OCI-LY1 (cell line): ENCODE results near the gene PRMT9.

Experiments used
- H2AFZ ChIP-seq: fragments of 200-600 bp; sonication (generic), shearing (Covaris generic); 2 replicates; pipeline ENCODE4 v1.6.0; 2014; ENCODE audit warnings: antibody characterized with exemption, mild to moderate bottlenecking, low read length
- H3F3A ChIP-seq: fragments of 200-600 bp; sonication (generic), shearing (Covaris generic); 2 replicates; pipeline ENCODE4 v1.6.0; 2014; ENCODE audit warnings: mild to moderate bottlenecking, antibody characterized with exemption, low read length, moderate library complexity; ENCODE audit not compliant: insufficient read depth
- H3K27ac ChIP-seq: fragments of 200-600 bp; sonication (generic); 2 replicates; pipeline ENCODE4 v1.5.1; 2014; ENCODE audit warnings: low read length, mixed run types, mild to moderate bottlenecking, low read depth; ENCODE audit not compliant: poor library complexity, severe bottlenecking
- H3K27me3 ChIP-seq: fragments of 200-600 bp; sonication (generic); 2 replicates; pipeline ENCODE4 v1.6.0; 2014; ENCODE audit warnings: antibody characterized with exemption, mild to moderate bottlenecking, low read length, moderate library complexity; ENCODE audit not compliant: insufficient read depth
- H3K36me3 ChIP-seq: fragments of 200-600 bp; sonication (generic); 2 replicates; pipeline ENCODE4 v1.6.1; 2014; ENCODE audit warnings: mild to moderate bottlenecking, antibody characterized with exemption, low read length, moderate library complexity, mixed read lengths; ENCODE audit not compliant: insufficient read depth
- H3K4me1 ChIP-seq: fragments of 200-600 bp; sonication (generic); 2 replicates; pipeline ENCODE4 v1.5.1; 2014; ENCODE audit warnings: mild to moderate bottlenecking, low read length, moderate library complexity; ENCODE audit not compliant: insufficient read depth, severe bottlenecking
- H3K4me2 ChIP-seq: fragments of 200-600 bp; sonication (generic), shearing (Covaris generic); 2 replicates; pipeline ENCODE4 v1.6.1; 2014; ENCODE audit warnings: low read length
- H3K4me3 ChIP-seq: fragments of 200-600 bp; sonication (generic); 2 replicates; pipeline ENCODE4 v1.5.1; 2014; ENCODE audit warnings: low read length, low read depth, mild to moderate bottlenecking, mixed read lengths; ENCODE audit not compliant: poor library complexity, severe bottlenecking
- H3K79me2 ChIP-seq: fragments of 200-600 bp; shearing (Covaris generic); 2 replicates; pipeline ENCODE4 v1.6.1; 2016; ENCODE audit warnings: mixed run types, low read length, mixed read lengths; ENCODE audit not compliant: insufficient read depth
- H3K9ac ChIP-seq: fragments of 200-600 bp; sonication (generic), shearing (Covaris generic); 2 replicates; pipeline ENCODE4 v1.6.1; 2014; ENCODE audit warnings: mild to moderate bottlenecking, low read length, mixed read lengths
- H3K9me2 ChIP-seq: fragments of 200-600 bp; sonication (generic), shearing (Covaris generic); 2 replicates; pipeline ENCODE4 v1.6.1; 2014; ENCODE audit warnings: low read depth, mild to moderate bottlenecking, low read length, mixed read lengths
- H3K9me3 ChIP-seq: fragments of 200-600 bp; shearing (Covaris generic); 2 replicates; pipeline ENCODE4 v1.6.1; 2014; ENCODE audit warnings: low read length, mixed read lengths
- H4K20me1 ChIP-seq: fragments of 200-600 bp; sonication (generic), shearing (Covaris generic); 2 replicates; pipeline ENCODE4 v1.6.0; 2016; ENCODE audit warnings: mild to moderate bottlenecking, low read length; ENCODE audit not compliant: insufficient read depth
- EZH2 ChIP-seq: fragments of 200-600 bp; sonication (generic), shearing (Covaris generic); IDR thresholded peaks from 2 replicates; pipeline ENCODE4 v1.8.0; 2017; ENCODE audit warnings: borderline replicate concordance, mixed run types, mild to moderate bottlenecking, antibody characterized with exemption, low read length, moderate library complexity, mixed read lengths
- TF ChIP-seq, protein P1 (sequence below): fragments of 200-600 bp; sonication (generic), shearing (Covaris generic); IDR thresholded peaks from 2 replicates; pipeline ENCODE4 v1.5.1; 2017; ENCODE audit warnings: mild to moderate bottlenecking, antibody characterized with exemption, low read length, moderate library complexity, mixed read lengths

PRMT9 gene

DNA sequence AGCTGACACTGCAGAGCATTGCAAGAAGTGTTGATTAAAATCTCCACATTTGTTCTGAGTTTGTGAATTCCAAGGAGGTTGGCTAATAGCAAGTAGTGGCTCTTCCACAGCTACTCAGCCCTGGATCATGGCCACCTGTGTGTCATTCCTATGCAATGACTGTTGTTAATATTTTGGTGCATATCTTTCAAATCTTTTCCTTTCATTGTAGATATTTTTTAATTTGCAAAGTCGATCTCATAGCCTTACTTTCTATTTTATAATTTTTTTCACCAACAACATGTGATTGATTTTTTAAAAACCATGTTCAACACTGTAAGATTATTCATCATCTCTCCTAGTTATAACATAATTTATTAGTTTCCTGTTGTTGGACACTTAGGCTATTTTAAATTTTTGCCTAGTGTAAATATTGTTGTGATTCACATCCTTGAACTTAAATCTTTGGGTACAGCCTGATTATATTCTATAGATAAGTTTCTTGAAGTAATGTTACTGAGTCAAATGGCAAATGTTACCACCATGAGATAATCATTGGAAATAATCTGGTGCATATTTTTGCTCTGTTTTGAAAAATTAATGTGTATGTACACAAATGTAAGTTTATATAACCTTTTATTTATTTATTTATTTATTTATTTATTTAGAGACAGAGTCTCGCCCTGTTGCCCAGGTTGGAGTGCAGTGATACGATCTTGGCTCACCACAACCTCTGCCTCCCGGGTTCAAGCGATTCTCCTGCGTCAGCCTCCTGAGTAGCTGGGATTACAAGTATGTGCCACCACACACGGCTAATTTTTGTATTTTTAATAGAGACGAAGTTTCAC is 30.8 kb upstream of the PRMT9 start:
- Histone ChIP-seq H3K27ac (no peak overlapping the region), H2AFZ (no peak overlapping the region), H3K36me3 (no peaks in the 10 kb centered on the region), H4K20me1 (no peaks in the 10 kb centered on the region), H3K79me2 (no peaks in the 10 kb centered on the region), H3F3A (no peaks in the 10 kb centered on the region), H3K4me1 (no peaks in the 10 kb centered on the region), H3K9me3 (no peaks in the 10 kb centered on the region), H3K4me3 (no peak overlapping the region), H3K4me2 (no peak overlapping the region), H3K9ac (no peak overlapping the region), H3K27me3 (no peaks in the 10 kb centered on the region), H3K9me2 (no peaks in the 10 kb centered on the region)
- no peak for TF ChIP-seq EZH2

DNA sequence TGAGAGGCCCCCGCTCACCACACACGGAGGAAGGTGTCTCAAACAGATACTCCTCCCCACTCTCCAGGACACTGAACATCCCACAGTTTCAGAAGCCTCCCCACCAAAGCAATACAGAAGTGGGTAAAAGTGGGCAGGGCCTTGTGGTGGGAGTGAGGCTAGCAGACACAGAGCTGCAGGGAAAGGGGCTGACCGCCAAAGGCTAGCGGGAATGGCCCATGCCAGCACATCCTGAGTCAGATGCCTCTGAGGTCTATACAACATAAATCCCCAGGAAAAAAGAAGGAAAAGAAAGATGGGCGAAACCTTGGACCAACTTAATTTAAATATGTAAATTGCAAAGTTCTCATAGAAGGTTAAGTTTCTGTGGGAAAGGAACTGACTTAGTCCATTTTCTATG is 26.0 kb upstream of the PRMT9 start:
- no peaks in the 10 kb centered on the region for H3K27me3 ChIP-seq
- no peak overlapping the region for H3K4me3 ChIP-seq
- no peaks in the 10 kb centered on the region for H3K79me2 ChIP-seq
- no peaks in the 10 kb centered on the region for H3K9me3 ChIP-seq
- no peaks in the 10 kb centered on the region for H3K36me3 ChIP-seq
- no peaks in the 10 kb centered on the region for H3F3A ChIP-seq
- H3K27ac ChIP-seq = no peak overlapping the region
- H3K9ac ChIP-seq = no peak overlapping the region
- H2AFZ ChIP-seq = no peak overlapping the region
- no peak overlapping the region for H3K4me2 ChIP-seq
- H3K4me1 ChIP-seq = no peaks in the 10 kb centered on the region
- no peaks in the 10 kb centered on the region for H4K20me1 ChIP-seq
- no peaks in the 10 kb centered on the region for H3K9me2 ChIP-seq
- TF ChIP-seq EZH2 = no peak
- TF ChIP-seq, protein P1, sequence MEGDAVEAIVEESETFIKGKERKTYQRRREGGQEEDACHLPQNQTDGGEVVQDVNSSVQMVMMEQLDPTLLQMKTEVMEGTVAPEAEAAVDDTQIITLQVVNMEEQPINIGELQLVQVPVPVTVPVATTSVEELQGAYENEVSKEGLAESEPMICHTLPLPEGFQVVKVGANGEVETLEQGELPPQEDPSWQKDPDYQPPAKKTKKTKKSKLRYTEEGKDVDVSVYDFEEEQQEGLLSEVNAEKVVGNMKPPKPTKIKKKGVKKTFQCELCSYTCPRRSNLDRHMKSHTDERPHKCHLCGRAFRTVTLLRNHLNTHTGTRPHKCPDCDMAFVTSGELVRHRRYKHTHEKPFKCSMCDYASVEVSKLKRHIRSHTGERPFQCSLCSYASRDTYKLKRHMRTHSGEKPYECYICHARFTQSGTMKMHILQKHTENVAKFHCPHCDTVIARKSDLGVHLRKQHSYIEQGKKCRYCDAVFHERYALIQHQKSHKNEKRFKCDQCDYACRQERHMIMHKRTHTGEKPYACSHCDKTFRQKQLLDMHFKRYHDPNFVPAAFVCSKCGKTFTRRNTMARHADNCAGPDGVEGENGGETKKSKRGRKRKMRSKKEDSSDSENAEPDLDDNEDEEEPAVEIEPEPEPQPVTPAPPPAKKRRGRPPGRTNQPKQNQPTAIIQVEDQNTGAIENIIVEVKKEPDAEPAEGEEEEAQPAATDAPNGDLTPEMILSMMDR = no peak

DNA sequence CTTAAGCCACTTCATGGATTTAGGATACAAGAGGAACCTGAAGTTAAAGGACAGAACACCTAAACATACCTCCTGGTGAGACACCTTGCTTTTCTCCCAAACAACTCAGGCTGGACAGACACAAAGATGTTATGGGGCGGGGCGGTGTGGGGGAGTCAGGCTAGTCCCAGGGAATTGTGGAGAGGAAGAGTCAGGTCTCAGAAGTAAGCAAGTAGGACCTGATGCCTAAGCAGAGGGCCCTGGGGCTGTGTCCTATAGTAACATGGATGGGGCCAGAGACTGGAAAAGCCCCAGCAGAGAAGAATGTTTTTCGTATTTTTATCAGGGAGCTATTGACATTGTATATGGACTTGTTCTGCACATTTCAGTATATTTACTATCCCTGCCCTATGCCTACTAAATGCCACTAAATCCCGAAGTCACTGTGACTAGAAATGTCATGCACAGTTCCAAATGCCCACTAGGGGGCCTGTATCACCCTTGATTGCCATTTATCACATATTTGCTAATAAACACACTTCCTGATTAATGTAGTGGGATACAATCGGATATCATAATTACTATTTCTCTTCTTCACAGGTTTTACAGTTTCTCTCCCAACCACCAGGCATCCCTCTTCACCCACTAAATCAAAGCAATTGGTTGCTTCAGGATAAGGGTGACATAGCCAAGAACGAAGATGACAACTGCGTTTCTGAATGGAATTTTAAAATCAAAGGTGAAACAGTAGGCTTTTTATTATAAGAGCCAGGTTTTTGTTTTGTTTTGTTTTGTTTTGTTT is 24.1 kb upstream of the PRMT9 start:
- H3K27me3 ChIP-seq = no peaks in the 10 kb centered on the region
- no peak overlapping the region for H3K9ac ChIP-seq
- no peaks in the 10 kb centered on the region for H3K4me1 ChIP-seq
- no peak overlapping the region for H2AFZ ChIP-seq
- no peaks in the 10 kb centered on the region for H3K9me3 ChIP-seq
- TF ChIP-seq EZH2 = no peak
- TF ChIP-seq, protein P1 = peak; percentile 89
- no peaks in the 10 kb centered on the region for H4K20me1 ChIP-seq
- no peaks in the 10 kb centered on the region for H3K36me3 ChIP-seq
- no peaks in the 10 kb centered on the region for H3F3A ChIP-seq
- no peak overlapping the region for H3K4me3 ChIP-seq
- no peak overlapping the region for H3K4me2 ChIP-seq
- no peak overlapping the region for H3K27ac ChIP-seq
- no peaks in the 10 kb centered on the region for H3K9me2 ChIP-seq
- no peaks in the 10 kb centered on the region for H3K79me2 ChIP-seq
